ENCODE measurements around the gene TMEM209.

TMEM209 gene

DNA sequence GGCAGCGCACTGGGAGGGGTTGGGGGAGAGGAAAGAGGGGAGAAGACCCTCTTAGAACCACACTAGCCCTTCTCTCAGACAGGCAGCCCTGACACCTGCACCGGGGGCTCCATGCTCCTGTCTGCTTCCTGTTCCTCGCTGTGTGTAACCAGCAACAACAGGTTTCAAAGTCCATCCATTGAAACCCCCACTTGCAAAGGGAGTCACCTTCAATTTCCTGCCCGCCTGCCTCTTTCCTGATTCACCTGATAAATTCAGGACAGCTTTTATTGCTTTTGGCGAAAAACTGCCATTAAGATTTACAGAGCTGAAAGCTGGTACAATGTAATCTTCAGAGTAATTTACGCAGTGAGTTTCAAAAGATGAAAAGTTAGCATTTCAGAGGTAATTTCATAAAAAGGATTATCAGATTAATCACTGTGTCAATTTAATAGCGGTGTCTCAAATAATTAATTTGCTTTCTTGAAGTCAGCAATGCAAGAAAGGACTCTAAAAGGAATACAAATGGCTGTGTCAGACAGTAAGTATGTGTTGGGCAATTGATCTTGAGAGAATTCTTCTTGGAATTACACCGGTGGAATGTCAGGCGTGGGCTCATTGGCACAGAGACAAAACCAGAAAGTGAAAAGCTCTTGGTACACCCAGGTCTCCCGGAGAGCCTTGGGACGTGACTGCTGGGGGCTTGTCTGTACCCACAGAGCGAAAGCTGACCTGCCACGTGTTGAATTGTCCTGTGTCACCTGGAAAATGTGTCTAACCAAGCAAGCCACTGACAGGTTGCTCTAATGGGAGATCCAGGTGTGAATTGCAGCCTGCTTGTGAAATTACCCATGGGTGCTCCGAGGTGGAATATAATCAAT, 60.7 kb downstream of the TMEM209 start:
- DNase-seq (ENCODE audit: extremely low read depth in 1 of 2, low read depth in 1 of 2) = no peak

DNA sequence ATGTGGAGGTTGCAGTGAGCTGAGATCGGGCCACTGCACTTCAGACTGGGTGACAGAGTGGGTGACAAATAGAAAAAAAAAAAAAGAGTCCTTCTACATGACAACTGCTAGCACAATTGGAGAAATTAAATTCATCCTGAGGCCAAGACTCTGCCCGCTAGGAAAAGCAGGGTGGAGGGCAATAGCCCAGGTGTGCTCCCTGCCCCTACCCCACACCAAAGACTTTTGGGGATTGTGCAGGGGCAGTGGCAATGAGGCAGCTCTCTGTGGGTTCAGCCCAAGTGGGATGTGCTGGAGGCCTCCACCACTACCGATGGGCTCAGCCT, 61.3 kb downstream of the TMEM209 start:
- no peak for DNase-seq (ENCODE audit: extremely low read depth in 1 of 2, low read depth in 1 of 2)

DNA sequence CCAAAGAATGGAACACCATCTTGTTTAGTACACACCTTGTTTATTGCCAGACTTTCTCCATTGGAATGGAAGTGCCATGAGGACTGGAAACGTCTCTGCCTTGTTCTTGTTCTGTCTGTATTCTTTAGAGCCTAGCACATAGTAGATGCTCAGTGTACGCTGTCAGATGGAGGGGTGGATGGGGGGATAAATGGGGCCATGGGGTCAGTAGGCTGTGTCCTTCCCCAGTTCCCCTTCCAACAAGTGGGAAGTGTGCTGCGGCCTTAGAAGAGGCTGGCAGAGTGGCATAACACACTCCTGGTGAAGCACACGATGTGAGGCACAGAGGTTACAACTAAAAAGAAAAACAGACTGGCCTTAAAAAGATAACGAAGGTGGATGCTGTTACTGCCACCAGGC, 61.9 kb downstream of the TMEM209 start:
- DNase-seq (ENCODE audit: extremely low read depth in 1 of 2, low read depth in 1 of 2) = no peak

DNA sequence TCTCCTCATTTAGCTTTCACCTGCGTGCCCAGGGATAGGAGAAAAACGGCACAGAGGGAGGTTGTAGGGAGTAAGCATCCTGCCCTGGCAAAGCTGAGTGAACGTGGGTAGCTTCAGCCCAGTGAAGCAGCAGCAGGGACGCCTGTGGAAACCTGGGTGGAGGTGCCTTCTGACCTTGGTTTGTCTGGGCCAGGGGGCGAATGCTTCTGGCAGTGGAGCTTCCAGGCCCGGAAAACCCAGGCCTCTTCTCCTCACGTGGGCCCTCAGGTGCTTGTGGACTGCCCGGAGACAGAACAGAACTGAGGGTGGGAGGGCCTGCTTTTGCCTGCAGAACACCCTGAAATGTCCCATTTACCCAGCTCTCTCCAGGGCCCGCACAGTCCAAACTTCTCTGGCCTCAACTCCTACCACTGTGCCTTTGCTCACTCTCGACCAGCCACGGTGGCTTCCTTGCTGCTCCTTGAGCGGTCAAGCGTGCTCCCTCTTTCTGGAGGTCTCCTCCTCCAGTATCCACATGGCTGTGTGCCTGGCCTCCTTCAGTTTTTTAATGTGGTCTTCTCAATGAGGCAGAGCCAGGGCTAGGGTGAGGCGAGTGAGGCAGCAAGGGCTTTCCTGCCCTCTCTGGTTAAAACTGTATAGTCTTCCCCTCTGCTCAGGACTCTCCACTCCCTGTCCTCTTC, 62.4 kb downstream of the TMEM209 start:
- DNase-seq (ENCODE audit: extremely low read depth in 1 of 2, low read depth in 1 of 2) = no peak

DNA sequence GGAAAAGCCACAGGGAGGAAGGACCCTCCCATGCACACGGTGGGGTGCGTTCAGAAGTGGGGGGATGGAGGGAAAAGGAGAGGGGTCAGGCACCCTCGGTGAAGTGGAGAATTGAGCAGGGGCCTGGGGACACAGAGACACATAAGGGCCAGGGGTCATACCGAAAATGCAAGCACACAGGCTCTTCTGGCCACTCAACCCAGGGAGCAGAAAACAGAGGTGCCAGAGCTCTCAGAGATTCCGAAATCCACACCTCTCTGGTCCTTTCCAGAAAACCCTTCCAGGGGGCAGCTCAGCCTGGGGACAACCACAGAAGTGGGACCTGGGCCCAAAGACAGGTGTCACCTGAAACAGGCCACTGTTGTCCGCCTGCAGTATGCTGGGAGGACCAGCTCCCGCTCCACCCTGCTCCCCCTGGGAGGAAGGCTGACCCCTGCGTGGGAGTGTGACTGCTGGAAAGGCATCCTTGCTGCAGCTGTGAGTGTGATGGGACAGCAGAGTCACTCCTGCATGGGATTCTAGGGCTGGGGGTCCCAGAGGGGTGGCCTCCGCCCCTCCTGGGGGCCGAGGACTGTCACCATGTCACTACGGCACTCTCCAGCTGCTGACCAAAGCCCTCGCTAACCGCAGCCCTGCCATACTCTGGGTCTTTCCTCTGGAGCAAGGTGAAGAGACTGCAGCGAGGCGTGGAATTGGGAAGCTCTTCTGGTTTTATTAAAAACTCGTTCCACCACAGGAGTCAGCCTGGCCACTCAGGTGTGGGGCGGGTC, 63.1 kb downstream of the TMEM209 start:
- no peak for DNase-seq (ENCODE audit: extremely low read depth in 1 of 2, low read depth in 1 of 2)

DNA sequence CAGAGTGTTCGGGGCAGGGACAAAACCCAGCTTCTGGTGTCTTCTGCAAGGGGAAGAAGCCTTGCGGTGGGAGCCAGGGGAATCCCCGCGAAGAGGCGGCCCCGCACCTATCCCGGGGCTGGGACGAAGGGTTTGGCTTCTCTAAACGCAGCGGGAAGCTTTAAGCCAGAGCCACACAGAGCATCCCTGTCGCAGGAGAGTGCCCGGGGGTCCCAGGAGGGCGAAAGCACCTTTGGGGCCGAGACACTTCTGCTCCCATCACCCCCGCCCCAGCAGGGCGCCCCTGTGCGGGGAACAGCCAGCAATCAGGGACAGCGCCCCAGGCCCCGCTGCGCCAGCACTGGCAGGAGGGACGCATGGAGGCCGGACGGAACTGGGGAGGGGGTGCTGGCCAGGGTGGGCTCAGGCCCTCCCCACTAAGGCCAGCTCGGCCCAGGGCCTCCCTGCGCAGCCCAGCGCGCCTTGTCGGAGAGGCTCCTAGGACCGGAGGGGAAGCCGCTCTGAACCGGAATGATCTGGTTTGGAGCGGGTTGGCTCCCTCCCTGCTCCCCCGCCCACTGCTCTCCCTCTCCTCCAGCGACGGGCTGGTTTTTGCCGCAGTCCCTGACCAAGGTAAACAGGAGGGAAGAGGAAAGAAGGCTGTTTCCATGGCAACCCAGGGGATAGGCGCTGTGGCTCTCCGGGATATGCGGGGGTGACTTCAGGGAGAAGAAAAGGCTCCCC, 63.9 kb downstream of the TMEM209 start:
- DNase-seq (ENCODE audit: extremely low read depth in 1 of 2, low read depth in 1 of 2) = no peak

DNA sequence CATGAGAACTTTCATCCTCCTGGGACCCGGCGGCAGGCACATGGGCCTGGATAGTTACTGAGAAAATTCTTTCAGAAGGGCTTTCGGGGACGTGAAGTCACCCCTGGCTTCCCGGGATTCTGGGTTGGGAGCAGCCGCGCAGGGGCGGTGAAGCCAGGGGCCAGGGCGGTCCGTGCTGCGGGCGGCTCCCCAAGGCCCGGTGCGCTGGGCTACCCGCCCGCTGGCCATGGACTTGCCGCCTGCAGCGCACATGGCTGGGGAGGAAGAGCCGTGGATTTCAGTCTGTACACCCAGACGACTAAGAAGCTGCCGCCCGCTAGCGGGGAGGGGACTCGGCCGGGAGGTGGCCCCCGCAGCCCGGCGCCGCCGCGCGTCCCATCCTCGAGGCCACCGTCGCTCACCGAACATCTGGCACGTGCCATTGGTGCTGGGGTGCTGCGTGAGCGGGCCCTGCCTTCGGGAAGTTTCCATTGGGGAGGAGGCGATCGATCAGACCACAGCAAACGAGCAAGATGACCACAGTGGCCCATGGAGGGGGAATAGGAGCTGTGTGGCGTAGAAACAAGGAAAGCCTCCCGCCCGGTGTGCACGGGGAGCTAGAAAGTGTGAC, 64.5 kb downstream of the TMEM209 start:
- DNase-seq (ENCODE audit: extremely low read depth in 1 of 2, low read depth in 1 of 2) = no peak

DNA sequence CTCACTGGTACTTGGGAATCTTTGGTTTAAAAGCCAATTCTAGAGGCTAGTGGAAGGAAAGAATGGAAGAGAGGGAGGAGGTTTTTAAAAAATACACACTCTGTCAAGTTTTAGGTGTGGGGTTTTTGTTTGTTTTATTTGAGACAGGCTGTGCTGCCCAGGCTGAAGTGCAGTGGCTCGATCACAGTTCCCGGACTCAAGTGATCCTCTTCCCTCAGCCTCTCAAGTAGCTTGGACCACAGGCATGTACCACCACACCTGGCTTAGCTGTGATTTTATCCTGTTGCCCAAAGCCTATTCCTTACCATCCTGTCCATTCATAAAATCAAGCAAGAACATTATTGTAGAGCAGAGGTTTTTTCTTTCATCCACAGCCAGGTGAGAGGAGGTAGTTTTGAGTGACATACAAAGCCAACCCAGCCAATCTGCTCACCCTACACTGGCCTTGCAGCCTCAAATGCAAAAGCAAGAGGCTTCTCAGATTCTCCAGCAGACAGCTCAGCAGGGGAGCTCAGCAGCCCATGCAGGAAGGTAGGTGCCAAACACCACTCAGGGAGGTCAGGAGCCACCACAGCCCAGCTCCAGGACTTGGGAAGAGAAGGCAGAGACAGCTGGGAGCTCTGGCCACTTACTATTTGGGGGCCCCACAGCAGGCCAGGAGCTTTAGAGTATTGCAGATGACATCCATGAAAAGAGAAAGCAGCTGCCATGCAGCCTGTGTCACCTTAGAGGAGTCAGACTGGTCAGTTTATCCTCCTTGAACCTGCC, 65.8 kb downstream of the TMEM209 start:
- DNase-seq (ENCODE audit: extremely low read depth in 1 of 2, low read depth in 1 of 2) = no peak

DNA sequence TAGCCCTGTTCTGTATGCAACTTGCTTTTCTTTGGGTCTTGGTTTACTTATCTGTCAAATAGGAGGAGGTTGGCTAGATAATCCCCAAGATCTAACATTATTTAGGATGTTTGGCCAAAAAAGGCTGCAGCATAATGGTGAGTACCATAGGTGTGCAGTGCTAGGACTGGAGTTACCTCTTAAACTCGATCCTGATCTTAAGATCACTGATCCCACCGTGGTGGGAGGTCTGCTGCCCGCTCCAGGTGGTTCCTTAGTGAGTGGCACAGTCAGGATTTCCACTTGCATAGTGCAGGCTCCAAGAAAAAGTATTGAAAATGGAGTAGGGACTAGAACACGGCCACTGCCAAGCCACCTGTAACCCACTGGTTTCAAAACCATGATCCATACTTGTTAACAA, 68.0 kb downstream of the TMEM209 start:
- DNase-seq (ENCODE audit: extremely low read depth in 1 of 2, low read depth in 1 of 2) = no peak

DNA sequence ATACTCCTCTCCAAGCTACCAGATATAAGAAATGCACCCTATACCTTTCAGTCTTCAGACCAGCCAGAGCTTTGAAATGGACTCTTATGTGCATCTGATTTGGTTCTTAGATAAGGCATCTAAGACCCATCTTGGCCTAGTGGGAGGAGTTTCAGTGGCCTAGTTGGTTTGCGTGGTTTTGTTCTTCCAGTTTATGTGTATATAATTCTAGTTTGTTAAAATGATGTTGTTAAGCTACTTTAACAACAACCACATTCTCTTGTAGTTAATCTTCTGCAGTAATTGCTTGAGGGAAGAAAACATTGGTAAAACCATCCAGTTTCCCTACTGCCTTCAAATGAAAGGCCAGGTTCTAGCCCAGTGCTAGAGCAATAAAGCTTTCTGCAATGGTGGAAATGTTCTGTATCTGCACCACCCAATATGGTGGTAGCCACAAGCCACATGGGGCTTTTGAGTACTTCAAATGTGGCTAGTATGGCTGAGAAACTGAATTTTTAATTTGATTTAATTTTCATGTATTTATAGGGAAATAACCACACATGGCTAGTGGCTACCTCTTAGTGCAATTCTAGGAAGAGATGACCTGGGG, 68.5 kb downstream of the TMEM209 start:
- DNase-seq (ENCODE audit: extremely low read depth in 1 of 2, low read depth in 1 of 2) = no peak

DNA sequence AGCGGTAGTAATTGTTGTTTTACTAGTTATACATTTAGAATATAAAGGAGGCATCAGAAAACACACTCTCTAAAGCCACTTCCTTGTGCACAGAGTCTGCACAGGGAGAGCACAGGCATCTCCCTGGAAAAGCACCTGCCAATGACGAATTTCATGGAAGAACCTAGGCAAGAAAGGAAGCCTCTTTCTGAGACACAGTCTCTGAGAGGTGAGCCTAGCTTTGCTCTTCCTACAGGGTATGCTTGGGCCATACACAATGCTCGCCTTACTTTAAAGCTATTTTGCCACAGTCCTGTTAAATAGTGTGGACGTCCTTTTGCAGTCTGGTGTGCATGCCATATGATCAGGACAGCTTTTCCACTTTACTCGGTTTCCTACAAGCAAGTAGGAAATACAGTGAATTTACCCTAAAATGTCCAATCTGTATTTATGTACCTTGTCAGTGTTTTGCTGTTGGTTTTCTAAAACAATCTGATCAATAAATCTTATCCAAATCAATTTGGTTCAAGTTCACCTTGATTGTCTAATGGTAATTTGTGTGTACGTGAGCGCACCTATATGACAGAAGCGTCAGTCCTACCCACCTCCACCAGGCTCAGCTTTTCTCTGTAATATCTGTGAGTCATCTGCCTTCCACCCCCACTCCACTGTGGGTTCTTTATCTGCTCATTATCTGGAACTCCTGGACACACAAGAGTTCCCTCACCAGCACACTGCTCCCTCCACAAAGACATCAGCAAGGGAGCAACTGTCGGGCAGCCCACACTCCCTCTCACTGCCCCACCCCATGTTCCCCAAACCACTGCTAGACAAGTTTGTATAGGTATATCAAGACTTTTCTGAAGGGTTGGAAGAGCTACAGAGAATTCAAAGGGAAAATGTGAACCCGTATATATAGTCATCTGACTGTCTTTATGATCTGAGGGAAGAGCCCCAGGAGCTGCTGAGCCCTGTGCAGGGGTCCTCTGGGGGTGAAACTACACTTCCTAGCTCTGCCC, 69.7 kb downstream of the TMEM209 start:
- DNase-seq (ENCODE audit: extremely low read depth in 1 of 2, low read depth in 1 of 2) = no peak

DNA sequence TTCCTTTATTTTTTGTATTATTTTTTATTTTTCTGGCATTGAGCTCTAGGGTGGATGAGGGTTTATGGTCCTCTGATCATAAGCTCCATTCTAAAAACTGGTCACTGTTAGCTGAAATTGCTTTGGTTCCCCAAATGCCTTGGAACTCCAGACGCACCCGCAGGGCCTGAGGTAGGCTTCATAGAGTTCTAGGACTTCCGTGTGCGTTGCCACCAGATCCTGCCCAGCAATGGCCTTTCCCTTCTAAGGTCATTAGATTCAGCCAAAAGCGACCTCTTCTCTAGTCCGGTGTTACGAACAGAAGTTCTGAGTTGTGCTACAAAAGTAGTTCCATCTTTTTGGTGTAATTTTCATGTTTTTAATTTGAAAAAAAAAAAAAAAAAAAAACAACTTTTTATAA, 70.5 kb downstream of the TMEM209 start:
- DNase-seq (ENCODE audit: extremely low read depth in 1 of 2, low read depth in 1 of 2) = no peak

DNA sequence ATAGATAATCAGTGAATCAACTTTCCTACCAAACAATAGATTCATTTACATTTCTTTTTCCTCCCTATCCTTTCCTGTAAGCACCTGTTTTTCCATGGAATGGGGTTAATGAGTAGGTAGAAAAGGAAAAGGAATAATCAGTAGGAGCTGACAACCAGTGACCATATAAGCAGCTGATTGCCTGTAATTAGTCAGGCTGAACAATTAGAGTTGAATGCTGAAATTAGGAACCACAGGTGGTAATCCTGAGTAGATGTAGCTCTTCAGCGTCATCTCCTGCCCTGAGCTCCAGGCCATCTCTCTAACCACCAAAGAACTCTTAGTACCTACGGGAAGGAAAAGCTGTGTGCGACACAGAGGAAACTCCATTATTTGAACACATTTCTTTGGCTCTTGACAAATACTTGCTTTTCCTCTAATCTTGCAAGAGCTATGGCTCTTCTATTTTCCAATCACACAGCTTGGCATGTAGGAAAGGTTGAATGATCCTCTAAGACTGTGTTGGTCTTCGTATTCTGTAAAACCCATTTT, 71.0 kb downstream of the TMEM209 start:
- no peak for DNase-seq (ENCODE audit: extremely low read depth in 1 of 2, low read depth in 1 of 2)

DNA sequence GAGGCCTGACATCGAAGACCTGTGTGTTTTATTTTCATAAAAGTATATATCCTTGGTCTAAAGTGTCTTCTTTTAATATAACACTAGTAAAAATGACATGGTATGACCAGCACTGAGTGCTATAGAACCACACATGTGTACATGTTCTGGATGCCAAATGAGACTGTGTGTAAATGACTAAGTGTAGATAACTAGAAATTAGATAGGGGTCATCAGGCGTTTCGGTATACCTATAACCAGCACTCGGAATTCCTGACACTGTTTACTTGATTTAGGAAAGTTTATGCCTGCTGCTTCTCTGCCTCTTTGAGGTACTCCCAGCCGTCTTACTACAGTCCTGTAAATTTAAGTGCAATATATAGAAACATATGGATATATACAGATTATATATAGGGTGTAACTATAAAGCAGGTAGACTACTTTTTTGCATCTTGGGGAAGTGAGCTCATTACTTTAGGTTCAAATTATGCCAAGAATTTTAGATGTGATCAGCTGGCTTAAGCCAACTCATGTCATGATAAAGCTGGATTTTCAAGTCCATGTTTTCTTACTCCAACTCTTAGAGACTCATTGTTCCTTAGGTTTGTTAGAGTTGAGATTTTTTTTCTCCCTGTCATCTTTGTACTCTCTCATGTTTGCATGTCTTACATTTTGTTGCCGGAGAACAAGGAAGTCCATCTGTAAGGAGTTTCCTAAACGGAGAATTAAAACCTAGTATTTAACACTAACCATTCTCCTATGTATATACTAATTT, 72.0 kb downstream of the TMEM209 start:
- no peak for DNase-seq (ENCODE audit: extremely low read depth in 1 of 2, low read depth in 1 of 2)

DNA sequence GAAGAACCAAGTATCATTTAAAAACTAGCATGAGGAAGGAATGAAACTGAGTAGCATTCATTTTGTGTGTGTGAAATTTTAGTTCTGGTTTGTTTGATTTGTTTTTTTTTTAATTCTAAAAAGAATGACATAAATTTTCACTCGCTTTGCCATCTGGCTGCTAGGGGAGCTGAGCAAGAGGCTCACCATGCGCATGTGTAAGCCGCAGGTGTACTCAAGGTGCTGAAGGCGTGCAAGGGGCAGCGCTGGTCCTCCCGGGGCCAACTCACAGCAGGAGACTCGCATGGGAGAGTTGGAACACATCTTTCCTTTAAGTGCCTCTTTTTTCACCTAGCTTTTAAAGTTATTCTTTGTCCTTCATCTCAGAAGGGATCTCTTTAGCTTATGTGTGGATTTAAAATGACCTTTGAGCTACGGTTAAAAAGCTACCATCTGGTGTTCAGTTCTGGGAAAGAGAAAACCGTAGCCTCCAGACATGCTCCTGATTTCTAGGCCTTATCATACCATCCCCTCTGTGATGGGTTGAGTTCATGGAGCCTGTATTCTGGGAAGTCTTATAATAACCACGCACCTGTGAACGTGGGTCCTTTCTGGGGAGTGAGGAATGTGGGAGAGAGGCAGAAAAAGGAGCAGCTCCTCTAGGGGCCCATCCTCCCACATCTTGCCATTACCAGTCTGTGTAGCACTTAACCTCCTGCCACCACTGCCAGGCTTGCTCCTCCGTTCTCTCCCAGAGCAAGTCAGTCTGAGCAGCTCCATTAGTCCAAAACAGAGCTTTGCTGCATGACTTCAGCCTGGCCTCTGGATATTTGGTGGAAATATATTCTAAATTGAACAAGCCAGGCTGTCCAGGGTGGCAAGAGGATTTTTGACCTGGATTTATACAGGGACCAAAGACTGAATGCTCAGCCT, 73.0 kb downstream of the TMEM209 start:
- DNase-seq (ENCODE audit: extremely low read depth in 1 of 2, low read depth in 1 of 2) = no peak

DNA sequence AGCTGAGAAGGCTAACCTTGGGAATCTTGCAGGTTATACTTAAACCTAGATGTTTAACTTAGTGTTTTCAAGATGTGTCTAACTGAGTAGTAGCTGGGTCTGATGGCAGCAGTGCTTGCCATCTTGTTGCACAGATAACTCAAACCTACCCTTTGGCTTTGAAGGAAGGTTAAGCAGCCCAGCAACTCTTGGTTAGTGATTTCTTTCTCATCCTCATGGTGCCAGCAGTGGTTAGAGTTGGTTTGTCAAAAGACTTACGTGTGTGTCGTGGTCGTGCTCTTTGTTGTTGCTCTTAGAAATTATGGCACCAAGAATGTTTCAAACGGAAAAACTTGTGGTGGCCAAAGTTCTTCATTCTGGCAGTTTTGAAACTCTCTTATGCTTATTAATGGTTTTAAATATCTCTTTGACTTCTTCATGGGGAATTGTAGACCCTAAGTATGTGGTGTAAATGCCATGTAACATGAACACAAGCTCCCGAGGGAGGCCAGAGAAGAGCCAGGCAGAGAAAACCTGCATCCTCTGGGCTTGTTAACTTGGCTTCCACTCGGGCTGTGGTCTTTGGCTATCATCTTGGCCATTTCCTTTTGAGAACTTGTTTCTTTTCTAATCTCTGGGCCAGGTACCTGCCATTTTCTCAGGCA, 73.9 kb downstream of the TMEM209 start:
- DNase-seq (ENCODE audit: extremely low read depth in 1 of 2, low read depth in 1 of 2) = no peak
